Fibroblast of lung (primary cell): ENCODE measurements around the gene SUPT7L.

Experiments used
- EZH2 ChIP-seq: IDR thresholded peaks from 2 replicates; pipeline ENCODE4 v1.5.1; 2012; ENCODE audit warnings: low read length, control low read depth, mild to moderate bottlenecking; ENCODE audit errors: missing control alignments
- TF ChIP-seq, protein P1 (sequence below), 2 donors: IDR thresholded peaks in 1 of 2; conservative IDR thresholded peaks in 1 of 2; 1 replicate in 1 of 2; 2 replicates in 1 of 2; pipeline ENCODE4 v1.5.1; 2011 to 2012; ENCODE audit warnings: low read length in 2 of 2, control low read depth in 1 of 2, inconsistent platforms in 1 of 2, low read depth in 1 of 2, mild to moderate bottlenecking in 1 of 2

GRCh38 chr2:27638037-27638637 lies 25.3 kb downstream of the SUPT7L start:
- no peak for TF ChIP-seq EZH2
- TF ChIP-seq, protein P1, sequence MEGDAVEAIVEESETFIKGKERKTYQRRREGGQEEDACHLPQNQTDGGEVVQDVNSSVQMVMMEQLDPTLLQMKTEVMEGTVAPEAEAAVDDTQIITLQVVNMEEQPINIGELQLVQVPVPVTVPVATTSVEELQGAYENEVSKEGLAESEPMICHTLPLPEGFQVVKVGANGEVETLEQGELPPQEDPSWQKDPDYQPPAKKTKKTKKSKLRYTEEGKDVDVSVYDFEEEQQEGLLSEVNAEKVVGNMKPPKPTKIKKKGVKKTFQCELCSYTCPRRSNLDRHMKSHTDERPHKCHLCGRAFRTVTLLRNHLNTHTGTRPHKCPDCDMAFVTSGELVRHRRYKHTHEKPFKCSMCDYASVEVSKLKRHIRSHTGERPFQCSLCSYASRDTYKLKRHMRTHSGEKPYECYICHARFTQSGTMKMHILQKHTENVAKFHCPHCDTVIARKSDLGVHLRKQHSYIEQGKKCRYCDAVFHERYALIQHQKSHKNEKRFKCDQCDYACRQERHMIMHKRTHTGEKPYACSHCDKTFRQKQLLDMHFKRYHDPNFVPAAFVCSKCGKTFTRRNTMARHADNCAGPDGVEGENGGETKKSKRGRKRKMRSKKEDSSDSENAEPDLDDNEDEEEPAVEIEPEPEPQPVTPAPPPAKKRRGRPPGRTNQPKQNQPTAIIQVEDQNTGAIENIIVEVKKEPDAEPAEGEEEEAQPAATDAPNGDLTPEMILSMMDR (conservative IDR thresholded peaks at IDR 0.05 in 1 of 2, IDR thresholded peaks at IDR 0.05 in 1 of 2; ENCODE audit: low read depth in 1 of 2, low read length in 2 of 2) = no peak
